Measurements from ENCODE around the gene SORBS2. TPM values are rescaled to one million over a fixed set of nuclear protein-coding genes. Genes with fewer than 3 reads are reported as not detected.

Gene SORBS2
- total RNA-seq, 1 donor: 1.7 TPM

GRCh38 chr4:185722029-185722316, 90.0 kb downstream of the SORBS2 start:
- no peak overlapping the region for H3K4me3 ChIP-seq (ENCODE audit: low read depth, low read length)
- TF ChIP-seq CTCF (IDR thresholded peaks at IDR 0.05; ENCODE audit: insufficient read depth, low read depth, low read length): no peak
- peak; percentile 79 for DNase-seq (ENCODE audit: low read depth)

DNA sequence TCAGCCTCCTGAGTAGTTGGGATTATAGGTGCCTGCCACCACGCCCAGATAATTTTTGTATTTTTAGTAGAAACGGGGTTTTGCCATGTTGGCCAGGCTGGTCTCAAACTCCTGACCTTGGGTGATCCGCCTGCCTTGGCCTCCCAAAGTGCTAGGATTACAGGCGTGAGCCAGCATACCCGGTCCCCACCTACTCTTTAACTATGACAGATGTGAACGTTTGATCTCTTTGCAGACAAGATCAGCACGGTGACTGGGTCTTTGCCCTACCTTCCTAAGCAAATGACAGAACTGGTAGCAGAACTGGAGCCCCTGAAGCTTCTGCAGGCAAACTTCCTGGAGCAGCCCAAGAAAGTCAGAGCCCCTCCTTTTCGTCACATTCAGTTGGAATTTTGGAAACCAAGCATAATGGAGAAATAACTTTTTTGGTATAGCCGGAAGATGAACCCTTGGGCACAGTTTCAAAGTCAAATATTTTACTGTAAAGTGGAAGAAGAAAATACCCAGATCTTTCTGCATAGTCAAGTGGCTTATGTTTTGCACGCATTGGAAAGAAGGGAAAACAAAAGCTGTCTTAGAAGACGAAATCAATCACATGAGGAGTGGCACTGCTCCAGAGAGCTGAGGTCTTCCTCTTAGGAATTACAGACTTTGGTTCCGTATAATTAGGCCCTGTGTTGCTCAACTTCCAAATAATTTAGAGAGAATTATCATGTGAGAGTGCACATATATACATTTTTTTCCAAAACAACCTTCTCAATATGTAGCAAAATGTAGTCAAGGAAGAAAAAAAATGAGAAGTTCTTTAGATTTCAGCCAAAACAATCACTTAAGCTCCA, 90.6 kb downstream of the SORBS2 start:
- no peak overlapping the region for H3K4me3 ChIP-seq (ENCODE audit: low read depth, low read length)
- TF ChIP-seq CTCF (IDR thresholded peaks at IDR 0.05; ENCODE audit: insufficient read depth, low read depth, low read length): no peak
- peak; percentile 47 for DNase-seq (ENCODE audit: low read depth)

DNA sequence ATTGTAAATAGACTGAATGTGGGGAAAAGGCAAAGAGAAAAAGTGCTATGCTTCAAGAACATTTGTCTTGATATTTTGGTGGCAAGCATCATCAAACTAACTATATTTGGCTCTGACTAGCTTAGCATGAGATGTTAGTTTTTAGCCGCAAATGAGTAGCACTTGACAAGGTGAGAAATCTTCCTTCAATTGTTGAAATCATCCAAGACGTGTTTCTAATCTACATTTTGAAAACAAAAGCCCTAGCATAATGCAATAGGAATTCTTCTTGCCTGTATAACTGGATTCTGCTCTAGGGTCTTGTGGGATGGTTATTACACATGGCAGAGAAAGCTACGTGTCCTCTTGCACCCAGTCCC, 92.5 kb downstream of the SORBS2 start:
- DNase-seq (ENCODE audit: low read depth): no peak
- H3K4me3 ChIP-seq (ENCODE audit: low read depth, low read length): no peak overlapping the region
- TF ChIP-seq CTCF (IDR thresholded peaks at IDR 0.05; ENCODE audit: insufficient read depth, low read depth, low read length): no peak

- no peak overlapping the region for H3K4me3 ChIP-seq (ENCODE audit: low read depth, low read length)
- no peak for DNase-seq (ENCODE audit: low read depth)
- TF ChIP-seq CTCF (IDR thresholded peaks at IDR 0.05; ENCODE audit: insufficient read depth, low read depth, low read length): no peak
These were observed 93.2 kb downstream of the SORBS2 start for GRCh38 chr4:185718578-185719499.

DNA sequence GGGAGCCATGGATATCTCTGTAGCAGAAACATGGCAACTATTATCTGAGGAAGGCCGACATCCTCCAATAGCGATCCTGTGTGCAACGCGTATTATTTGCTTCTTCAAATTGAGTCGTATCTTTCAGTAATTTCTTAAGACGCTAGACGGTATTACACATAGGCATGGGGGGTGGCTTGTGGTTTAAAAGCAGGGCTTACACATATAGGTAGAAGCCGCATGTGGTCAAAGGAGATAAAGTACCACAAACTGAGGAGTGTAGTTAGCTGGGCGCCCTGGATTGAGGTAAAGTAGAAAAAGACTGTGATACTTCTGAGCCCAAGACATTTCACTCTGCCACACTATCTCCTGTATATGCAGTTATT, 94.6 kb downstream of the SORBS2 start:
- no peak for DNase-seq (ENCODE audit: low read depth)
- no peak for TF ChIP-seq CTCF (IDR thresholded peaks at IDR 0.05; ENCODE audit: insufficient read depth, low read depth, low read length)
- H3K4me3 ChIP-seq (ENCODE audit: low read depth, low read length): no peak overlapping the region

DNA sequence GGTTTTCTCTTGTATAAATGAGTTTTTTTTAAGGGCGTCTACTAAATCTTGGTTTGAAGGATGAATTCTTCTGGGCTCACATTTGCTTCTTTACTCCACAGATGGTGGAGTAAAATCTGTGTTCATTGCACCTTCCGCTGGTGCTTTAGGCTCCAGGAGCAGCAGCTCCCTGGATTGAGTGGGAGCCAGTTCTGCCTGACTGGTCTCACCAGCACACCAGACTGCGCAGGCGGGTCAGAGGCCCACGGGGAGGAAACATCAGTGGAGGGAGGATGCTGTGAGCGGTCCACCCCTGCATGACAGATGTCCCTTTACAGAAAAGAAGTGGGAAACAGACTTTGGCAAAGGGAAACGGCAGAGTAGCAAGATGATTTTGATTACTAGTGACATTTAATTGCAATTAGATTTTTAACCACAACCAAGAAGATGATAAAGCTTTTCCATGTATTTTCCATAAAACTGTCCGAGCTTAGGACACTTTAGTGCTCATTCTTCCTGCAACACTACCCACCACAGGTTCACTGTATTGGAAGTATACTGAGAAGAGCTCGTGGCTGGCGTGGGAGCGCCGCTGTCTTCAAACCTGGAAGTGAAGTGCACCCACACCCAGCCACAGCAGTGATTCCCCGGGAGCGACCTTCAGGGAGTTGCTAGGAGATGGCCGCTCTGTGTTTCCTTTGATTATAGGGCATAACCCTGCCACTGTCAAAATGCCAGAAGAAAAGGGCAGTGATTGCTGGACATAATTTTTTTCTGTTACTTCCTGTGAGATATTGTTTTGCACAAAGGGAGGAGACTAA, 95.2 kb downstream of the SORBS2 start:
- no peak for DNase-seq (ENCODE audit: low read depth)

More for the DNA sequence above, 95.2 kb downstream of the SORBS2 start:
- H3K4me3 ChIP-seq (ENCODE audit: low read depth, low read length): no peak overlapping the region
- no peak for TF ChIP-seq CTCF (IDR thresholded peaks at IDR 0.05; ENCODE audit: insufficient read depth, low read depth, low read length)

Measured in fibroblast of villous mesenchyme (primary cell).